GF-D8 (cell line): ENCODE measurements around the gene GPT2.
"Not testable (repeated sequence)": the region's sequence is repeated elsewhere in the genome, so short reads cannot be mapped to it uniquely, and the experiment has no call there.

ENCODE experiments used
- DNase-seq: peaks from one replicate; lab custom pipeline; 2025; lab: John Stamatoyannopoulos, UW

The GPT2 gene

GRCh38 chr16:46862555-46863447, 21.4 kb upstream of the GPT2 start:
- DNase-seq, result no peak

GRCh38 chr16:46866286-46866685, 17.9 kb upstream of the GPT2 start:
- DNase-seq, result no peak

- not testable (repeated sequence) for DNase-seq
Measured at GRCh38 chr16:46867486-46867885, 16.7 kb upstream of the GPT2 start.

GRCh38 chr16:46868891-46869290, 15.3 kb upstream of the GPT2 start:
- DNase-seq, result not testable (repeated sequence)

GRCh38 chr16:46871597-46871996, 12.6 kb upstream of the GPT2 start:
- no peak for DNase-seq

GRCh38 chr16:46873201-46873600, 11.0 kb upstream of the GPT2 start:
- no peak for DNase-seq

- DNase-seq, result no peak
Measured at GRCh38 chr16:46875243-46875642, 8.9 kb upstream of the GPT2 start.

GRCh38 chr16:46882304-46882939, 1.7 kb upstream of the GPT2 start:
- no peak for DNase-seq

GRCh38 chr16:46882940-46883307, 1.2 kb upstream of the GPT2 start:
- DNase-seq, result no peak

GRCh38 chr16:46883353-46883689, 841 bp upstream of the GPT2 start:
- no peak for DNase-seq

GRCh38 chr16:46884513-46885293, 541 bp downstream of the GPT2 start:
- no peak for DNase-seq

- peak; percentile 49 for DNase-seq
Measured at GRCh38 chr16:46885960-46886763, 2.0 kb downstream of the GPT2 start.

GRCh38 chr16:46886764-46887523, 2.8 kb downstream of the GPT2 start:
- DNase-seq, result no peak

- DNase-seq, result no peak
Measured at GRCh38 chr16:46887524-46887854, 3.3 kb downstream of the GPT2 start.

- DNase-seq, result no peak
Measured at GRCh38 chr16:46889245-46889941, 5.2 kb downstream of the GPT2 start.

GRCh38 chr16:46889942-46890300, 5.8 kb downstream of the GPT2 start:
- DNase-seq, result no peak

- DNase-seq, result no peak
Measured at GRCh38 chr16:46891910-46892309, 7.7 kb downstream of the GPT2 start.

GRCh38 chr16:46894036-46894672, 10.0 kb downstream of the GPT2 start:
- no peak for DNase-seq

- DNase-seq, result no peak
Measured at GRCh38 chr16:46895399-46896313, 11.5 kb downstream of the GPT2 start.
